ENCODE data around the gene SRP9. TPM values are rescaled to one million over a fixed set of nuclear protein-coding genes. Genes with fewer than 3 reads are reported as not detected.

SRP9 gene
- total and polyA plus RNA-seq, 10 of the 15 experiments (the other 5 are each of a cell fraction or from before 2014, with no cell fraction given), result 248 to 1,200 (median 514) TPM

GRCh38 chr1:225744745-225745144 is 32.9 kb upstream of the SRP9 start (continued):
- TF ChIP-seq STAT1 (conservative IDR thresholded peaks at IDR 0.05) (no peak), RBBP5 (conservative IDR thresholded peaks at IDR 0.05) (no peak), ZNF622 (IDR thresholded peaks at IDR 0.05) (no peak), RAD21 (IDR thresholded peaks at IDR 0.05; ENCODE audit: insufficient read depth, low read depth, low read length) (no peak), EZH2 (IDR thresholded peaks at IDR 0.05; ENCODE audit: borderline replicate concordance, control insufficient read depth, low read depth, low read length) (no peak), ZBTB4 (CRISPR knock-in tag; IDR thresholded peaks at IDR 0.05) (no peak)

- H2AFZ ChIP-seq (ENCODE audit: control insufficient read depth, low read depth, low read length), result no peak overlapping the region
- H3K36me3 ChIP-seq (ENCODE audit: control insufficient read depth in 2 of 2, insufficient read depth in 2 of 2, low read length in 1 of 2), result no peaks in the 10 kb centered on the region
- POLR2A ChIA-PET, result no interaction called here
- H3K9me3 ChIP-seq (replicated peaks; ENCODE audit: control insufficient read depth, insufficient read depth, low read length), result no peaks in the 10 kb centered on the region
- no peak overlapping the region for H3K9ac ChIP-seq (ENCODE audit: control insufficient read depth, insufficient read depth, low read length)
- no peaks in the 10 kb centered on the region for H3K4me1 ChIP-seq (ENCODE audit: control insufficient read depth, insufficient read depth, low read length)
- no peak for TF ChIP-seq NFIC (IDR thresholded peaks at IDR 0.05; ENCODE audit: low read depth, low read length)
- intact Hi-C loops (cut with micrococcal nuclease; ENCODE audit: unreplicated experiment) (no loop called here), in situ Hi-C loops (cut with MboI) (no loop called here)
- H3K79me2 ChIP-seq (ENCODE audit: control insufficient read depth, insufficient read depth, low read length), result no peaks in the 10 kb centered on the region
- CTCF ChIA-PET, result no interaction called here
- DNase-seq (ENCODE audit: low read depth, low spot score) (no peak), ATAC-seq (no peak), FAIRE-seq (no peak)
- SMC1A ChIA-PET (ENCODE audit: uncharacterized antibody, unreplicated experiment), result interaction anchor here (1.2 kb wide), 1 partner anchor 16 kb away, joined by 3 read pairs; no protein-coding TSS in a partner anchor
- no peak overlapping the region for H3K27ac ChIP-seq (ENCODE audit: control insufficient read depth, insufficient read depth)
- RAD21 ChIA-PET (ENCODE audit: unreplicated experiment), result no interaction called here
- H3K4me3 ChIP-seq, result no peak overlapping the region
- H3K27me3 ChIP-seq (replicated peaks in 1 of 2; ENCODE audit: control insufficient read depth in 2 of 2, insufficient read depth in 2 of 2, low read length in 1 of 2), result no peaks in the 10 kb centered on the region
- no peaks in the 10 kb centered on the region for H4K20me1 ChIP-seq (ENCODE audit: control insufficient read depth, insufficient read depth)
- no peak overlapping the region for H3K4me2 ChIP-seq (ENCODE audit: control insufficient read depth, insufficient read depth)
- no TSS peak for BruUV-seq (replicated peaks)
Observed at GRCh38 chr1:225745273-225745672, 32.4 kb upstream of the SRP9 start.
